ENCODE results near the gene SOWAHC. TPM values are rescaled to one million over a fixed set of nuclear protein-coding genes. Genes with fewer than 3 reads are reported as not detected.
"Not testable (repeated sequence)": the region's sequence is repeated elsewhere in the genome, so short reads cannot be mapped to it uniquely, and the experiment has no call there.

The SOWAHC gene
- total RNA-seq, 1 donor from 2014 or later: 14.7 TPM

- DNase-seq (ENCODE audit: low spot score): no peak
These were observed 1.5 kb downstream of the SOWAHC start for GRCh38 chr2:109615637-109616144.

DNA sequence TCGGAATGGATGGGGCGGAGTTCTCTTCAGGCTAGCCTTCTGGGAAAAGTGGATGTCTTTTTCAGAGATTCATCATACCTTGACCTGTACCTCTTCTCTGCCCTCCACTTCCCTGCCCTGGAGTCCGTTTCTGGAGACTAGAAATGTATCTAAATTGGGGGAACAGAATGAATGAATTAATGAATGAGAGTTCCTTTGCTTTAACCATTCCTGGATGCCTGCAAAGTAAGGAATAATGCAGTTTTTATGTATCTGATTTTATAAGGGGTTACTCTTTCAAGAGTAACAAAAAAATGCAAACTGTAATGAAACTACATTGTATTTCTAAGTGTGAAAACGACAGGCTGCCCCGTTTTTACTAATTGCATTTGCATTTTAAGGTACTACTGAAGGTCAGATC is 2.0 kb downstream of the SOWAHC start:
- DNase-seq (ENCODE audit: low spot score): no peak

DNA sequence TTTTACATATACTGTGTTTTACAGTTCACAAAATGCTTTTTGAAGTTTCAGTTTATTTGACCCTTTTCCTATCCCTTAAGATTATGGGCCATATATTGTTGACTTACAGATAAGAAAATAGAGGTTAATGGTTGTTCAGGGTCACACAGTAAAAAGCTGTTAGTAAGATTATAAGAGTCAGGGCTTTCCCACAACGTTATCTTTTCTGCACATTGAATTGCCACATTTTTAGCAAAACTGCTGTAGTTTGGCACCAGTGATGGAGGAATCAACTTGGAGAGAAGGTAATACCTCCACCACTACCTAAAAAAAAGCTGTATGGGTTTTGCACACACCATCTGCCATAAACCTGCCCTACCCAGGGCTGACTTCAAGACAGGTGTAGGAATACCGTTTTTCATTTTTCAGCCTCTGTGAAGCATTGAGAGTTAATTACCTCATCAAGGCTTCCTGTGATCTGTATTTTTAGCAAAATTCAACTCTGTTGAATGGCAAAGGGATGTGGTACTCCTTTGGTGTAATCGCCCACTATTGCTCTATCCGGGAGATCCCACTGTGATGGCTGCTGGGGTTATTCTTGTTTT is 5.0 kb downstream of the SOWAHC start:
- DNase-seq (ENCODE audit: low spot score): no peak

- DNase-seq (ENCODE audit: low spot score): no peak
These were observed 9.1 kb downstream of the SOWAHC start for GRCh38 chr2:109623297-109623696.

DNA sequence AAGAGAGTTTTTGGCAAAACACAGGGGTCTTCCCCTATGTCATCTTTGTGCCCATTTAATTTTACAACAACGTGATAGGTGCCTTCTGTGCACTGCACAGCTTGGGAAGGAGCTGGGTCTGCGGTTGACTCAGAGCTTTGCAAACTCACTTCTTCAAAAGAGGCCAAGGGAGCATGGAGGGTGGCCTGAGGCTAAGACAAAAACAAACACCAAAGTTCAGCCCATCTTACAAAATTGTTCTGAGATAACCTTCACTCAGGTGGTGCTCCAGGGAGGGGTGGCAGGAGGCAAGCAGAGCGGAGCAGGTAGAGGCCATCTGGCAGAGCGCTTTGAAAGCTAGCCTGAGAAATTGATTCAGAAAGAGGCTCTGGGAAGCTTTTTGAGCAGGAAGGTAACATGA is 9.8 kb downstream of the SOWAHC start:
- no peak for DNase-seq (ENCODE audit: low spot score)

DNA sequence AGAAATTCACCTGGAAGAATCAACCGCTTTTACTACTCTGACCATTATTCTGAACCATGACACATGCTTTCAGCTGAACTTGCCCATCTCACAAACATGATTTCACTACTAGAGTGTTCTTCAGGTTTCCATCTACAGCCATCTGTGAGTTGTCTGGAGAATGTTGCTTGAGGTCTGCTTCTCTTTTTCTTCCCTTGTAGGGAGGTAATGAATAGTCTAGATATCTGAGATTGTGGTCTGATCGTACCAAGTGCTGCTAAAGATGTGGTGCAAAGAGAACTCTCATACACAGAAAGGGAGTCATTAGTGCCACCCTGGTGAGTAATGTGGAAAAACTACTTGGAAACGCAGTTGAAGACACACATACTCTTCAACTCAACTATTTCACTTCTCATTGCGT is 10.2 kb downstream of the SOWAHC start:
- no peak for DNase-seq (ENCODE audit: low spot score)

DNA sequence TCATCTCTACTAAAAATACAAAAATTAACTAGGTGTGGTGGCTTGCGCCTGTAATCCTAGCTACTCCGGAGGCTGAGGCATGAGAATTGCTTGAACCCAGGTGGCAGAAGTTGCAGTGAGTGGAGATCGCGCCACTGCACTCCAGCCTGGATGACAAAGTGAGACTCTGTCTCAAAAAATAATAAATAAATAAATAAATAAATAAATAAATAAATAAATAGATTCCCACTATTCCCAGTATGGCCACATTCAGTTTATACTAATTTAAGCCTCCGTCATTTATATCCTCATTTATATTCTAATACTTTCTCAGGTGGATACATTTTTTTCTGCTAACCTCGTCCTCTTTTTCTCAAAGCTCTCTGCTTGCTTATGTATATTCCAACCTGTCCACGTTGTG is 14.2 kb downstream of the SOWAHC start:
- DNase-seq (ENCODE audit: low spot score): not testable (repeated sequence)

DNA sequence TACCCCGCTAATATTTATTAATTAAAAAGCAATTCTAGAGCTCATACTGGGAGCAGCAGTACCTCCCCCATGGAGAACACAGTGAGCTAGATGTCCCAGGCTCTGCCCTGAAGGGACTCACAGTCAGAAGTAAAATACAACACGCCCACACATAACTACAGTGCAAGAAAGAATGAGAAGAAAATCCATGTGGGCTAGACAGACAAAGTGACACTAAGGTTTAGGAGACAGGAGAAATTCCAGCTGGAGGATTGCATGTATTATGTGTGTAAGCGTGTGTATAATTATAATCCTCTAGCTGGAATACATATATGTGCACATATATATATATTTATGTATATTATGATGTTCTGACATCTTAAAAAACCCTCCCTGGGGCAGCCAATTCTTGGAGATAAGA is 15.7 kb downstream of the SOWAHC start:
- DNase-seq (ENCODE audit: low spot score): no peak

DNA sequence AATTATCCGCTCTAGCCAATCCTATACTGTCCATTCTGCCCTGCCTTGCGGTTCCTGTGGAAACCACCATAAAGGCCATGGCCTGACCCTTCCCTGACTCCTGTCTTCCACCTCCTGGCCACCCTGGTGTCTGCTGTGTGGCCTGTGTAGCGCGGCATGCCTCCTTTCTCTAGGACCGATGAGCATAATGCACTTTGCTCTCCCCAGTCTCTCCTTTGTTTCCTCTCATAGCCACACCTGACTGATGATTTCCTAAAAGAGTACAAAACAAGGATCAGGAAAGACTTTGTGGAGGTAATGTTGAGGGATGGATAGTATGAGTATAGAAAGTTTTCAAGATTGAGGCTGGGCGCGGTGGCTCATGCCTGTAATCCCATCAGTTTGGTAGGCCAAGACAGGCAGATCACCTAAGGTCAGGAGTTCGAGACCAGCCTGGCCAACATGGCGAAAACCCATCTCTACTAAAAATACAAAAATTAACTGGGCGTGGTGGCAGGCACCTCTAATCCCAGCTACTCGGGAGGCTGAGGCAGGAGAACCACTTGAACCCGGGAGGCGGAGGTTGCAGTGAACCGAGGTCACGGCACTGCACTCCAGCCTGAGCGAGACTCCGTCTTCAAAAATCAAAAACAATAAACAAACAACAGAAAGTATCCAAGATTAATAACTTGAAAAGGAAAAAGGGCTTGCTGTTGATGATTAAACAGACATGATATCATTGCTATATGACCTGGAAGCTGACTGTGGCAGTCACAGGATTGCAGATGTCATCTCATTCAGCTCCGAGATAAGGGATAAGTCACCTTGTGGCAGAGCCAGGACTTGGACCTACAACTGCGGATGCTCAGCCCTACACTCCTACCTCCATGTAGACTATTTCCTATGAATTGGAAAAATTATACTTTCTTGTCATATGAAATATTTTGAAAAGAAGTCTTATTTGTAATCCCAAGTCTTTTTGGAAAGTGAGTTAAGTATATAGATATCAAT is 16.6 kb downstream of the SOWAHC start:
- no peak for DNase-seq (ENCODE audit: low spot score)

GRCh38 chr2:109631741-109632140 is 17.6 kb downstream of the SOWAHC start:
- no peak for DNase-seq (ENCODE audit: low spot score)

GRCh38 chr2:109632158-109632789 is 18.1 kb downstream of the SOWAHC start:
- DNase-seq (ENCODE audit: low spot score): no peak

DNA sequence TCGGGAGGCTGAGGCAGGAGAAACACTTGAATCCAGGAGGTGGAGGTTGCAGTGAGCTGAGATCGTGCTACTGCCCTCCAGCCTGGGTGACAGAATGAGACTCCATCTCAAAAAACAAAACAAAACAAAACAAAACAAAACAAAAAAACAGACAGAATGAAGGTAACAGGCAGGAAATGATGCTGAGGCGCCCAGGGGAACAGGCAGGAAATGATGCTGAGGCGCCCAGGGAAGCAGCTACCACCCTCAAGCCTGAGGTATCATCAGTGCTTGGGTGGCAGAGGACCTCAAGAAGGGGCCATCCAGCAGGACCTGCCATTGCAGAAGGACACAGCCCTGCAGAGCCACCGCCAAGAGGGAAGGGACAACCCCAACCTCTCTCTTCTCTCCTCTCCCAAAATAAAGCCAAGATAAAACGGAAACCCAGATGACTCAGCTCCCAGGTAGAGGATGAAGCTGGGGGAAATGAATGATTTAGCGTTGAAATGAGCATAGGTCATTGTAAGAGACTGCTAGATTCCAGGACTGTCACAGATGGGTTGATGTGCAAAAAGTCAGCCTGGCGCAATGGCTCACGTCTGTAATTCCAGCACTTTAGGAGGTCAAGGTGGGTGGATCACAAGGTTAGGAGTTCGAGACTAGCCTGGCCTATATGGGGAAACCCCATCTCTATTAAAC is 19.3 kb downstream of the SOWAHC start:
- no peak for DNase-seq (ENCODE audit: low spot score)

- DNase-seq (ENCODE audit: low spot score): no peak
These were observed 21.5 kb downstream of the SOWAHC start for GRCh38 chr2:109635426-109636304.

DNA sequence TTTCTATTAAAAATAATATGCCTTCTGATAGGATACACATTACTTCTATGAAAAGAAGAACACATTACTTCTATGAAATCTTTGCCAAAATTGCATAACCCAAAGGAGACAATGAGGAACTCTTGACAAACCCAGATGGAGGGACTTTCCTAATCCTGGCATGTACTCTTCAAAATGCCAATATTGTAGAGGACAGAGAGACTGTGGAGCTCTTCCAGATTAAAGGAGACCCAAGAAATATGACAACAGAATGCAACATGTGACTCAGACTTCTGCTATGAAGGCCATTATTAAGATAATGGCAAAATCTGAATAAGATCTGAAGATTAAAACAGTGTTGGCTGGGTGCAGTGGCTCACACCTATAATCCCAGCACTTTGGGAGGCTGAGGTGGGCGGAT is 22.2 kb downstream of the SOWAHC start:
- DNase-seq (ENCODE audit: low spot score): no peak

GRCh38 chr2:109637749-109638570 is 23.8 kb downstream of the SOWAHC start:
- no peak for DNase-seq (ENCODE audit: low spot score)

DNA sequence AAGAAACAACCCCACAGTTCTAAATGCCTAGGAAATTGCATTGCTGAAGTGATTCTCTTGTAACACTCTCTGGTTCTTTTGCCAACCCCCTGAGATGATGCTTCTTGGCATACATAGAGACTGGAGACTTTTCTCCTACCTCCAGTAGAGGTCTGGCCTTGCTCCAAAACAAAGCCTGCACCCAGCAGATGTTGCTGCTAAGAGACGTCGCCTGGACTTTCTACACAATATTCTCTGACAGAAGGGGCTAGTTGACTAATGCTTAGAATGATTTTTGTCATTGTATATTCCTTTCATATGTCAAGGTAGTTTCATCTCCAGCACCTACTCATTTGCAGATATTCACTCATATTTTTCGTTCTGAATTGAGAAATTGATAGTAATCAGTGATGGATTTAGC is 24.6 kb downstream of the SOWAHC start:
- no peak for DNase-seq (ENCODE audit: low spot score)

DNA sequence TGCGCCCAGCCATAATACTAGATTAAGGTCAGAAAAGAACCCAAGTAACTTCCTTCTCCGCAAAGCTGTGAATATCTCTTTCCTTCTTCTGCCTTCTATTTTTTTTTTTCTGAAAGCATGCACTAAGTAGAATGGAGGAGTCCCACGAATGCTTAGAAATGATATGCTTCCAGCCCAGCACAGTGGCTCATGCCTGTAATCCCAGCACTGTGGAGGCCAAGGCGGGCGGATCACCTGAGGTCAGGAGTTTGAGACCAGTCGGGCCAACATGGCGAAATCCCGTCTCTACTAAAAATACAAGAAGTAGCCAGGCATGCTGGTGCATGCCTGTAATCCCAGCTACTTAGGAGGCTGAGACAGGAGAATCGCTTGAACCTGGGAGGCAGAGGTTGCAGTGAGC is 25.8 kb downstream of the SOWAHC start:
- DNase-seq (ENCODE audit: low spot score): not testable (repeated sequence)

- no peak for DNase-seq (ENCODE audit: low spot score)
These were observed 30.6 kb downstream of the SOWAHC start for GRCh38 chr2:109644571-109645275.

Data from mesenteric fat pad (tissue), 1 donor.